Measurements from ENCODE around the gene CXCR4.

DNA sequence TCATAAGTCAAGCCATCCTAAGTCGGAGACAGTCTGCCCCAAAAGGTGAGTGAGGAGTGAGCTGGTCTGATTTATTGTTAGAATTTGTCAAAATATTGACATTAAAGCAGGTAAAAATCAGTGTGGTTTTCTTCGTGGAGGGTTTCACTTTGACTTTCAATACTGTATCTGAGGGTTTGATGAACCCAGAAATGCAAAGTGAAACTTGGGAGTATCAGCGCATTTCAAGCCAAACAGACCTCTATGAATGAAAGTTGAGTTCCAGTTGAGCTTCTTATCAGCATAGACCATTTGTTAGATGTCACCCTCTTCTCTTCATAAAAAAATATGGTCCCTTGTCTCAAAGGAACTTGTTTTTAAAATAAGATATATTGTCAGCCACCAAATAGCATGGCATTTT is 21.7 kb upstream of the CXCR4 start:
- TF ChIP-seq, protein P1, sequence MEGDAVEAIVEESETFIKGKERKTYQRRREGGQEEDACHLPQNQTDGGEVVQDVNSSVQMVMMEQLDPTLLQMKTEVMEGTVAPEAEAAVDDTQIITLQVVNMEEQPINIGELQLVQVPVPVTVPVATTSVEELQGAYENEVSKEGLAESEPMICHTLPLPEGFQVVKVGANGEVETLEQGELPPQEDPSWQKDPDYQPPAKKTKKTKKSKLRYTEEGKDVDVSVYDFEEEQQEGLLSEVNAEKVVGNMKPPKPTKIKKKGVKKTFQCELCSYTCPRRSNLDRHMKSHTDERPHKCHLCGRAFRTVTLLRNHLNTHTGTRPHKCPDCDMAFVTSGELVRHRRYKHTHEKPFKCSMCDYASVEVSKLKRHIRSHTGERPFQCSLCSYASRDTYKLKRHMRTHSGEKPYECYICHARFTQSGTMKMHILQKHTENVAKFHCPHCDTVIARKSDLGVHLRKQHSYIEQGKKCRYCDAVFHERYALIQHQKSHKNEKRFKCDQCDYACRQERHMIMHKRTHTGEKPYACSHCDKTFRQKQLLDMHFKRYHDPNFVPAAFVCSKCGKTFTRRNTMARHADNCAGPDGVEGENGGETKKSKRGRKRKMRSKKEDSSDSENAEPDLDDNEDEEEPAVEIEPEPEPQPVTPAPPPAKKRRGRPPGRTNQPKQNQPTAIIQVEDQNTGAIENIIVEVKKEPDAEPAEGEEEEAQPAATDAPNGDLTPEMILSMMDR (IDR thresholded peaks at IDR 0.05; ENCODE audit: low read length): no peak
- no peak for TF ChIP-seq EZH2 (IDR thresholded peaks at IDR 0.05; ENCODE audit: borderline replicate concordance, low read length)
